ENCODE measurements around the gene TBC1D7. TPM values are rescaled to one million over a fixed set of nuclear protein-coding genes. Genes with fewer than 3 reads are reported as not detected.

The TBC1D7 gene
- polyA plus RNA-seq, 1 experiment: 18.6 TPM

DNA sequence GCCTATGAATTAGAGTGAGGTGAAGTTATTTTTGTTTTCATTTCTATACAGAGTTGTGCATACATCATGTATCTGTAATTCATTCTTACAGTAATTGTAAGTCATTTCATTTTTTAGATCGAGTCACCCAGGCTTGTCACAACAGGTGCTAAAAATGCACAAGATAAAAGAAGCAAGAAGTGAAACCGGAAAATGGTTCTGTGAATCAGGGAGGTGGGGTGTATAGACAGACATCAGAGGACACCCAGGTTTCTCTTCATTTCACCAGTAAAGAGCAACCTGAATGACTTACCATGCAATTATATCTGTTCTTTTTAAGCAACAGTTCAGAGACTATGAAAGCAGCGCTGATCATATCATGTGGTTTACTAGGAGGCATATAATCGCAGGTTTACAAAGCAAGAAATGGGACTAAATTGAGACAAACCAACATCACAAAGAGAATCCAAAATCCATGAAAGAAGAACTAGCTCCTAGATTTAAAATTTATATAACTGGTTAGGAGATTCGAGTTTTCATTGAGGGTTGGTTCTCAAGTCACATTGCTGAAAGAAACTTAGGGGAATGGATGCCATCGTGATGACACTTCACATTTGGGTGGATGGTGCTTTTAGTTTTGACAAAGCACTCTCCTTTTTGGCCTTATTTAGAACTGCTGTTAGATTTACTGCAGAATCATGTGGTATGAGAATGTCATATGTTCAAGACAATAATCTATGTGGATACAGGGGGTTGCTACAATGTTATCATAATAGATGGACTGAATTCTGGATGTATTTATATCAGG is 27.9 kb upstream of the TBC1D7 start:
- no peaks in the 10 kb centered on the region for H3K27me3 ChIP-seq (ENCODE audit: control insufficient read depth, insufficient read depth, low read length)
- no peak for DNase-seq (ENCODE audit: low read depth)
- POLR2A ChIA-PET: no interaction called here
- no peaks in the 10 kb centered on the region for H3K36me3 ChIP-seq (ENCODE audit: control insufficient read depth, insufficient read depth, low read length)
- no peak overlapping the region for H3K4me3 ChIP-seq (ENCODE audit: low read depth, low read length)
- CTCF ChIA-PET: interaction anchor here (1.2 to 2.4 kb wide), 5 partner anchors 17 to 219 kb away, joined by 3 to 10 read pairs (median 6); partner anchors contain the start of gene SIRT5
- TF ChIP-seq, protein P1, sequence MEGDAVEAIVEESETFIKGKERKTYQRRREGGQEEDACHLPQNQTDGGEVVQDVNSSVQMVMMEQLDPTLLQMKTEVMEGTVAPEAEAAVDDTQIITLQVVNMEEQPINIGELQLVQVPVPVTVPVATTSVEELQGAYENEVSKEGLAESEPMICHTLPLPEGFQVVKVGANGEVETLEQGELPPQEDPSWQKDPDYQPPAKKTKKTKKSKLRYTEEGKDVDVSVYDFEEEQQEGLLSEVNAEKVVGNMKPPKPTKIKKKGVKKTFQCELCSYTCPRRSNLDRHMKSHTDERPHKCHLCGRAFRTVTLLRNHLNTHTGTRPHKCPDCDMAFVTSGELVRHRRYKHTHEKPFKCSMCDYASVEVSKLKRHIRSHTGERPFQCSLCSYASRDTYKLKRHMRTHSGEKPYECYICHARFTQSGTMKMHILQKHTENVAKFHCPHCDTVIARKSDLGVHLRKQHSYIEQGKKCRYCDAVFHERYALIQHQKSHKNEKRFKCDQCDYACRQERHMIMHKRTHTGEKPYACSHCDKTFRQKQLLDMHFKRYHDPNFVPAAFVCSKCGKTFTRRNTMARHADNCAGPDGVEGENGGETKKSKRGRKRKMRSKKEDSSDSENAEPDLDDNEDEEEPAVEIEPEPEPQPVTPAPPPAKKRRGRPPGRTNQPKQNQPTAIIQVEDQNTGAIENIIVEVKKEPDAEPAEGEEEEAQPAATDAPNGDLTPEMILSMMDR (IDR thresholded peaks at IDR 0.05; ENCODE audit: insufficient read depth, low read depth, low read length): no peak

DNA sequence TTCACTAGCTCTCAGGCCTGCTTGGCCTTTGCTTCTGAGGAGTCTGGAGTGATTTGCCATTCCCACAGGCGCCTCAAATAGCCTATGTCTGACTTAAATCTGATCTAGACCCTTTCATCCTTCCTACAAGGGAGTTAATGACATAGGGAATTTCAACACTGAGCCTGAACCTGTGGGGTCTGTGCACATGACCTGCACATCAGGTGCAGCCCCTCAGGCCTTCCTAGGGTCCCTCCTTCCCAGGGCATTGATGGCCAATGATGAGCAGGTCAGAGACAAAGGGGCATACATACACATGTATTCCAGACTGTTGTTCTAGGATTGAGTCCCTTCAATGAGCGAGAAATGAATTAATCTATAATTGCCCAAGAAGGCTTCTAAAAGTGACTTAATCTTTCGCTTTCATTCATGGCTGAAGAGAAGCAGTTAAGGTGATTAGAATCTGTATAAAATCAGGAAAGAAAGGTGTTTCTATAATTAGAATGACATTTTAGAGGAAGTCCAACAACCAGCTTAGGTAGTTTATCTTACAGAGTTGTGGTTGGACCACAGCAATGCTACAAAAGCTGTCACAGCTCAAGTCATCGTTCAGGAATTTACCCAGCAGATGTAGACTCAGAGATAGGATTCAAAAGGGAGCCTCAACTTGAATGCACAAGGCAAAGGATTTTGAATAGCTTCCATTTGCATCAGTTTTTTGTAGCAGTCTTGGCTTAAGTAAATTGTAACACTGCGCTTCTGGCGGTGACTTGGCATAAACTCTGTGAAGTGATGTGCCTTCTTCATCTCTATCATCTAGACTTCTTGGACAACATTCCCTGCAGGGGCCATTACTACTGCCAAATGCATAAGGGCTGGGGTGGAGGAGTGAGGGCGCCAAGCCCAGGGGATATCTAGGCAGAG is 27.0 kb upstream of the TBC1D7 start:
- peak; percentile 91 for DNase-seq (ENCODE audit: low read depth)
- TF ChIP-seq, protein P1 (IDR thresholded peaks at IDR 0.05; ENCODE audit: insufficient read depth, low read depth, low read length): no peak
- Histone ChIP-seq H3K27me3 (ENCODE audit: control insufficient read depth, insufficient read depth, low read length) (no peaks in the 10 kb centered on the region), H3K36me3 (ENCODE audit: control insufficient read depth, insufficient read depth, low read length) (no peaks in the 10 kb centered on the region), H3K4me3 (ENCODE audit: low read depth, low read length) (no peak overlapping the region)
- POLR2A ChIA-PET: interaction anchor here (0.6 kb wide), 1 partner anchor 261 kb away, joined by 3 read pairs; no protein-coding TSS in a partner anchor
- CTCF ChIA-PET: interaction anchor here (0.6 to 2.4 kb wide), 6 partner anchors 16 to 220 kb away, joined by 3 to 10 read pairs (median 6); partner anchors contain the start of gene SIRT5

DNA sequence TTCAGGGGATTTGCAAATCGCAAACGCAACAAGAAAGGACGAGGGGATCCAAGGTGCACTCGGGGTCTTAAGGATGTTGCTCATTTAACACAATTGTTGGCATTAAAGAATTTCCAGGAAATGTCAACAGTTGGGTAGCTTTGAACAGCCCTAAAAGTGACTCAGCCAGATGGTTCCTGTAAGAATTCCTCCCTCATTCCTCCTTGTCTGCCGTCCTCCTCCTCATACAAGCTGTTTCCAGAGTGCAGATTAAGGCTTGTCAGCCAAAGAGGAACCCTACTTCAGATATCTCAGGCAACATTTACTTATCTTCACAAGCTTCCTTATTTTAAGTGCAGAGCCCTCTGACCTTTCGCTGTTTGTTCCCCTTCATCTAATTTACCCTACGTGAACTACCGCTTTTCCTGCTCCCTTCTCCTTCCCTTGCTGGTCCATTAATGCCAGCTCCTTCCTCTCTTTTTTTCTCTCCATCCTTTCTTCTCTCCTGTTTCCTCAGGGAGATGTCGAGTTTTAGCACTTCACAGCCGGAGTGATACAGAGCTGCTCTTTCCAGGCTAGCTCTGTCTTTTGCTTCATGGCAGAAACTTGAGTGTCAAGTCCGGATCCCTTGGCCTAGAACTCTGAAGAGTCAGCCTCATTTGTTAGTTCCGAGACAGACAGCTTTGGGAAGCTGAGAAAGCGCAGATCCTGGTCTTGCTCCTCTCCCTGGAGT is 26.1 kb upstream of the TBC1D7 start:
- CTCF ChIA-PET: interaction anchor here (0.6 to 2.4 kb wide), 5 partner anchors 17 to 220 kb away, joined by 3 to 10 read pairs (median 6); partner anchors contain the start of gene SIRT5
- Histone ChIP-seq H3K4me3 (ENCODE audit: low read depth, low read length) (no peak overlapping the region), H3K27me3 (ENCODE audit: control insufficient read depth, insufficient read depth, low read length) (no peaks in the 10 kb centered on the region), H3K36me3 (ENCODE audit: control insufficient read depth, insufficient read depth, low read length) (no peaks in the 10 kb centered on the region)
- POLR2A ChIA-PET: interaction anchor here (0.6 kb wide), 1 partner anchor 85 kb away, joined by 3 read pairs; no protein-coding TSS in a partner anchor
- DNase-seq (ENCODE audit: low read depth): no peak
- TF ChIP-seq, protein P1 (IDR thresholded peaks at IDR 0.05; ENCODE audit: insufficient read depth, low read depth, low read length): no peak

DNA sequence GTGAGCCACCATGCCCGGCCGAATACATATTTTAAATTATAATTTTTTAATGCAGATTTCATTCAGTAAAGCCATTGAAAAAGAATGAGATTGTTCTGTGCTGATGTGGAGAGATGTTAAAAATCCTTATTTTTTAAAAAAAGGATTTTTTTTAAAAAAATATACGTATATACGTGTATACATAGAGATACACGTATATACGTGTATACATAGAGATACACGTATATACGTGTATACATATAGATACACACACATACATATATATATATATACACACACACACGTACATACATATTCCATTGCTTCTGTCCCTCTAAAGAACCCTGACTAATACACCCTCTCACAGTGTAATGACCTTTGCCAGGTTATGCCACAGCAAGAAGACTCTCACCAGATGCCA is 23.8 kb upstream of the TBC1D7 start:
- CTCF ChIA-PET: interaction anchor here (1.5 kb wide), 1 partner anchor 10 kb away, joined by 5 read pairs; no protein-coding TSS in a partner anchor
- H3K36me3 ChIP-seq (ENCODE audit: control insufficient read depth, insufficient read depth, low read length): no peaks in the 10 kb centered on the region
- H3K4me3 ChIP-seq (ENCODE audit: low read depth, low read length): no peak overlapping the region
- TF ChIP-seq, protein P1 (IDR thresholded peaks at IDR 0.05; ENCODE audit: insufficient read depth, low read depth, low read length): no peak
- no peaks in the 10 kb centered on the region for H3K27me3 ChIP-seq (ENCODE audit: control insufficient read depth, insufficient read depth, low read length)
- DNase-seq (ENCODE audit: low read depth): no peak
- POLR2A ChIA-PET: no interaction called here

Measured in BJ (cell line).